H1 (cell line): ENCODE results near the gene PRSS50. TPM values are rescaled to one million over a fixed set of nuclear protein-coding genes. Genes with fewer than 3 reads are reported as not detected.

Source experiments
- CTCF ChIA-PET: fragments of 300-600 bp; sonication (Branson Sonifier 250); formaldehyde crosslinking; loops from one replicate; lab custom pipeline; 2021; ENCODE audit not compliant: partially characterized antibody; lab: Charles Lee
- POLR2A ChIA-PET: fragments of 300-600 bp; sonication (Branson Sonifier 250); formaldehyde crosslinking; loops from one replicate; lab custom pipeline; 2021; ENCODE audit warnings: inconsistent platforms; ENCODE audit not compliant: partially characterized antibody; lab: Charles Lee
- DNase-seq, 2 experiments: peaks; one replicate each; pipeline versions ENCODE4 v3.0.0 to v3.0.0-alpha.2; 2010 to 2022; ENCODE audit warnings: low spot score in 2 of 2, low read depth in 1 of 2, mixed read lengths in 1 of 2
- FAIRE-seq: peaks from 2 replicates; lab custom pipeline; 2011; peaks lifted over from hg19 to GRCh38; lab: Jason Lieb, UNC
- H2AFZ ChIP-seq: 2 replicates; pipeline ENCODE4 v1.8.1; 2012; ENCODE audit warnings: low read length, inconsistent platforms
- H2AK5ac ChIP-seq: 2 replicates; pipeline ENCODE4 v1.6.1; 2013; ENCODE audit warnings: low read depth, low read length
- H2BK120ac ChIP-seq: replicated peaks from 2 replicates; pipeline ENCODE3; 2013; ENCODE audit warnings: low read depth, low read length, inconsistent platforms
- H2BK12ac ChIP-seq: 2 replicates; pipeline ENCODE4 v1.6.1; 2013; ENCODE audit warnings: low read depth, low read length
- H2BK15ac ChIP-seq: 2 replicates; pipeline ENCODE4 v1.6.1; 2013; ENCODE audit warnings: low read length
- H2BK20ac ChIP-seq: 2 replicates; pipeline ENCODE4 v1.6.1; 2013; ENCODE audit warnings: low read length
- H2BK5ac ChIP-seq: 2 replicates; pipeline ENCODE4 v1.6.1; 2013; ENCODE audit warnings: low read depth, low read length
- H3K14ac ChIP-seq: 2 replicates; pipeline ENCODE4 v1.6.1; 2013; ENCODE audit warnings: inconsistent platforms; ENCODE audit not compliant: insufficient read length
- H3K18ac ChIP-seq: 2 replicates; pipeline ENCODE4 v1.6.1; 2013; ENCODE audit warnings: low read length; ENCODE audit errors: extremely low read depth
- H3K23ac ChIP-seq: 2 replicates; pipeline ENCODE4 v1.6.1; 2013; ENCODE audit warnings: inconsistent platforms; ENCODE audit not compliant: insufficient read length
- H3K23me2 ChIP-seq: 2 replicates; pipeline ENCODE4 v1.6.1; 2013; ENCODE audit warnings: low read depth, low read length
- H3K27ac ChIP-seq: 2 replicates; pipeline ENCODE4 v1.6.1; 2011; ENCODE audit warnings: low read depth, low read length, inconsistent platforms
- H3K27me3 ChIP-seq, 4 experiments: replicated peaks in 1 of 4; 1 replicate in 1 of 4; 2 replicates in 3 of 4; pipeline versions ENCODE4 v1.6.1 to v1.8.1; 2011 to 2013; ENCODE audit warnings: low read length in 3 of 4, mild to moderate bottlenecking in 3 of 4, inconsistent platforms in 2 of 4, mixed read lengths in 2 of 4, moderate library complexity in 1 of 4; ENCODE audit not compliant: control insufficient read depth in 3 of 4, insufficient read depth in 3 of 4; ENCODE audit errors: extremely low read depth in 1 of 4
- H3K36me3 ChIP-seq, 4 experiments: 2 replicates each; pipeline versions ENCODE4 v1.6.1 to v1.8.1; 2011 to 2013; ENCODE audit warnings: mild to moderate bottlenecking in 4 of 4, low read length in 3 of 4, moderate library complexity in 2 of 4, control low read depth in 1 of 4, inconsistent platforms in 1 of 4; ENCODE audit not compliant: insufficient read depth in 4 of 4, control insufficient read depth in 2 of 4
- H3K4ac ChIP-seq: replicated peaks from 2 replicates; pipeline ENCODE3; 2013; ENCODE audit warnings: low read length, low read depth, mixed read lengths, inconsistent platforms; ENCODE audit not compliant: insufficient read length
- H3K4me1 ChIP-seq, 4 experiments: replicated peaks in 1 of 4; 1 replicate in 1 of 4; 2 replicates in 3 of 4; pipeline versions ENCODE4 v1.6.1 to v1.8.1; 2011 to 2013; ENCODE audit warnings: low read length in 3 of 4, inconsistent platforms in 2 of 4, mixed read lengths in 1 of 4; ENCODE audit not compliant: insufficient read depth in 4 of 4, control insufficient read depth in 3 of 4
- H3K4me2 ChIP-seq, 2 experiments: 2 replicates each; pipeline versions ENCODE4 v1.6.1 to v1.8.1; 2011 to 2013; ENCODE audit warnings: low read depth in 2 of 2, low read length in 2 of 2, control low read depth in 1 of 2, inconsistent platforms in 1 of 2, mild to moderate bottlenecking in 1 of 2; ENCODE audit not compliant: insufficient read depth in 1 of 2
- H3K4me3 ChIP-seq, 4 experiments: fragments of 200-600, 300-600 bp in 1 of 4; sonication (generic), shearing (Covaris generic), sonication (Bioruptor Twin) in 1 of 4; 2 replicates each; pipeline versions ENCODE4 v1.5.1 to v1.8.1; 2011 to 2016; ENCODE audit warnings: low read length in 4 of 4, low read depth in 3 of 4, control low read depth in 2 of 4, inconsistent platforms in 2 of 4, mild to moderate bottlenecking in 2 of 4, mixed read lengths in 1 of 4, moderate library complexity in 1 of 4; ENCODE audit not compliant: insufficient read depth in 2 of 4; ENCODE audit errors: extremely low read depth in 1 of 4
- H3K56ac ChIP-seq: replicated peaks from 2 replicates; pipeline ENCODE3; 2013; ENCODE audit warnings: low read depth, mild to moderate bottlenecking, mixed read lengths, low read length, inconsistent platforms; ENCODE audit not compliant: insufficient read length
- H3K79me1 ChIP-seq: 2 replicates; pipeline ENCODE4 v1.6.1; 2013; ENCODE audit warnings: low read depth, low read length, control low read depth
- H3K79me2 ChIP-seq, 2 experiments: 2 replicates each; pipeline versions ENCODE4 v1.6.1 to v1.8.1; 2012 to 2013; ENCODE audit warnings: low read length in 2 of 2, mild to moderate bottlenecking in 2 of 2, inconsistent platforms in 1 of 2; ENCODE audit not compliant: insufficient read depth in 2 of 2, control insufficient read depth in 1 of 2
- H3K9ac ChIP-seq, 4 experiments: replicated peaks in 1 of 4; 1 replicate in 1 of 4; 2 replicates in 3 of 4; pipeline versions ENCODE4 v1.6.1 to v1.8.1; 2011 to 2013; ENCODE audit warnings: low read depth in 3 of 4, low read length in 3 of 4, control low read depth in 2 of 4, mild to moderate bottlenecking in 2 of 4, moderate library complexity in 2 of 4, inconsistent platforms in 1 of 4; ENCODE audit errors: extremely low read depth in 1 of 4
- H3K9me3 ChIP-seq, 2 experiments: 2 replicates each; pipeline versions ENCODE4 v1.6.1 to v1.8.1; 2012 to 2013; ENCODE audit warnings: mild to moderate bottlenecking in 2 of 2, moderate library complexity in 2 of 2, control low read depth in 1 of 2, inconsistent platforms in 1 of 2, low read depth in 1 of 2, low read length in 1 of 2, mixed read lengths in 1 of 2; ENCODE audit not compliant: insufficient read depth in 2 of 2
- H4K20me1 ChIP-seq, 2 experiments: replicated peaks in 1 of 2; 2 replicates each; pipeline versions ENCODE3 to v1.8.1; 2011 to 2013; ENCODE audit warnings: inconsistent platforms in 2 of 2, low read length in 2 of 2, mild to moderate bottlenecking in 1 of 2; ENCODE audit not compliant: insufficient read depth in 2 of 2, control insufficient read depth in 1 of 2
- H4K5ac ChIP-seq: 2 replicates; pipeline ENCODE4 v1.6.1; 2013; ENCODE audit warnings: low read length, low read depth, mixed read lengths, inconsistent platforms; ENCODE audit not compliant: insufficient read length
- H4K8ac ChIP-seq: 2 replicates; pipeline ENCODE4 v1.8.0; 2013; ENCODE audit warnings: mild to moderate bottlenecking, moderate library complexity, low read length, inconsistent platforms; ENCODE audit not compliant: insufficient read depth; ENCODE audit errors: extremely low read depth
- H4K91ac ChIP-seq: replicated peaks from 2 replicates; pipeline ENCODE3; 2013; ENCODE audit warnings: low read length, mixed read lengths, inconsistent platforms; ENCODE audit not compliant: insufficient read length
- CTCF ChIP-seq, 3 experiments: IDR thresholded peaks; 1 replicate in 2 of 3; 2 replicates in 1 of 3; pipeline versions ENCODE4 v1.5.1 to v1.6.1; 2011; ENCODE audit warnings: low read length in 3 of 3, mild to moderate bottlenecking in 3 of 3, inconsistent platforms in 2 of 3, low read depth in 1 of 3, moderate library complexity in 1 of 3; ENCODE audit not compliant: insufficient read depth in 1 of 3; ENCODE audit errors: control extremely low read depth in 1 of 3
- FOSL1 ChIP-seq: IDR thresholded peaks from 2 replicates; pipeline ENCODE4 v1.6.1; 2011; ENCODE audit warnings: mild to moderate bottlenecking, low read depth, low read length, moderate library complexity; ENCODE audit not compliant: insufficient read depth
- KDM1A ChIP-seq: fragments of 200-600, 300-600 bp; sonication (generic); IDR thresholded peaks from 2 replicates; pipeline ENCODE4 v1.7.1; 2016; ENCODE audit warnings: mild to moderate bottlenecking, low read length, borderline replicate concordance
- RAD21 ChIP-seq, 2 experiments: IDR thresholded peaks in 1 of 2; conservative IDR thresholded peaks in 1 of 2; 2 replicates each; pipeline ENCODE4 v1.6.1; 2011; ENCODE audit warnings: low read depth in 2 of 2, low read length in 2 of 2, improper control_type of control experiment in 1 of 2, inconsistent platforms in 1 of 2, mild to moderate bottlenecking in 1 of 2, moderate library complexity in 1 of 2
- SIN3A ChIP-seq, 2 experiments: IDR thresholded peaks in 1 of 2; conservative IDR thresholded peaks in 1 of 2; 2 replicates each; pipeline ENCODE4 v1.6.1; 2011 to 2012; ENCODE audit warnings: low read length in 2 of 2, improper control_type of control experiment in 1 of 2, low read depth in 1 of 2, mild to moderate bottlenecking in 1 of 2
- WGBS, 2 experiments: shearing (Covaris generic) in 1 of 2; methylation state at CpG; one replicate each; pipeline versions ENCODE4 v1.1.6 to v1.1.7; 2013 to 2015; ENCODE audit warnings: low lambda C conversion rate in 2 of 2, mixed read lengths in 2 of 2, inconsistent platforms in 1 of 2, low coverage in 1 of 2, missing lambda C conversion rate in 1 of 2; ENCODE audit not compliant: insufficient replicate concordance in 2 of 2, insufficient coverage in 1 of 2, insufficient read length in 1 of 2; ENCODE audit errors: extremely low coverage in 1 of 2, missing lambda C conversion rate in 1 of 2; 5-methylcytosine and 5-hydroxymethylcytosine counted together
- polyA plus RNA-seq, 7 experiments: library from polyadenylated mRNA; depleted of rRNA in 3 of 7; stranded (reverse) in 5 of 7; unstranded in 2 of 7; fragments of >200 nt in 5 of 7; fragments of 200-250 nt in 2 of 7; gene quantifications; 1 replicate in 5 of 7; 2 replicates in 1 of 7; 4 replicates in 1 of 7; pipeline versions ENCODE4 v1.2.1 to v1.2.3, GENCODE V29; 2011 to 2013; ENCODE audit warnings: missing spikeins in 2 of 7, mixed read lengths in 2 of 7
- total RNA-seq: library from RNA; stranded (reverse); fragmentation: NEBNext Ultra II Directional; extraction: Animal tissue kit (Norgen Biotek cat#: 25700); gene quantifications from 2 replicates; pipeline ENCODE4 v1.2.1, GENCODE V29; 2021

The PRSS50 gene
- total and polyA plus RNA-seq, 2 of the 8 experiments (the other 6 are each of a cell fraction or from before 2014, with no cell fraction given): 0.47 to 0.71 TPM

DNA sequence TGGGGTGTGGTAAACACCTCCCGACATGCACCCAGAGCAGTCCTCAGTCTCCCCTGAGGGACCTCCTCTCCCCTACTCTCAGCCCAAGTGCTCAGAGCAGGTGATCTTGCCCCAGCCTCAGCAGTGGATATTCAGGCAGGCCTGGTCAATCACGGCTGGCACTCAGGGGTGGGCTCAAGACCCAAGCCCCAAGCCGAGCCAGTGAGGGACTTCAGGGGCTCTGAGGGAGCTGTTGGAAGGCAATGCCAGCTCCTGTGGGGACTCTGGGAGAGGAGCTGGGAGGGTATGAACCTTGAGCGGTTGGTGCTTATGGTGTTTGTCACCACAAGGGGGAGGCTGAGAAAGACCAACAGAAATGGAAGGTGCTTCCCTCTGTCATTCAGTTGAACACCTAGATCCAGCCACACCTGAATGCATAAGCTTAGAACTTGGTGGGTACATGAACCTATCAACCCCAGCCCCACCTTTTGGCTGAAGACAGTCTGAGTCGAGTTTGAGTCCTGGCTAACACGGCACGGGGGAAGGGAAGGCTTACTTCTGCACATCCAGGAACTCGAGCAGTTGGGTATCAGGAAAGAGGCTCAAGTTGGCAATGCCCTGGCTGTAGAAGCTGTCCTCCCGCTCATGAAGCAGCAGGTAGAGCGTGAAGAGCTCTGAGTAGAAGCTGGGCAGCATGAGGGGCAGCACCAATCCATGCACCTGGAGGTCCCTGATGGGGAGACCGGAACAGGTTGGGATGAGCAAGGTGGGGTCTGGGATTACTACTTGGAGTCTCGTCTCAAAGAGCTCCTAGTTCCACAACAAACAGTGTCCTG, 43.4 kb downstream of the PRSS50 start:
- Histone ChIP-seq H2AK5ac (no peak overlapping the region), H3K27ac (no peak overlapping the region), H3K4me2 (no peak overlapping the region), H2BK5ac (no peak overlapping the region), H3K4me1 (no peaks in the 10 kb centered on the region; a peak in 1 of 7 replicates), H4K5ac (no peak overlapping the region), H2BK120ac (no peak overlapping the region), H2BK12ac (no peak overlapping the region), H2AFZ (no peak overlapping the region), H3K14ac (no peak overlapping the region), H4K20me1 (peaks cover 0 to 1% of the 10 kb centered on the region in 2 experiments), H3K36me3 (no peaks in the 10 kb centered on the region), H3K79me2 (no peaks in the 10 kb centered on the region), H3K4ac (no peak overlapping the region), H3K27me3 (no peaks in the 10 kb centered on the region), H3K4me3 (no peak overlapping the region), H3K56ac (no peak overlapping the region), H3K9me3 (no peaks in the 10 kb centered on the region), H4K91ac (no peak overlapping the region), H3K79me1 (no peaks in the 10 kb centered on the region), H4K8ac (no peak overlapping the region), H2BK20ac (no peak overlapping the region), H3K23ac (no peak overlapping the region), H3K23me2 (no peaks in the 10 kb centered on the region), H3K18ac (no peak overlapping the region), H3K9ac (no peak overlapping the region), H2BK15ac (no peak overlapping the region)
- ChIA-PET POLR2A (interaction anchor here (1.0 to 1.2 kb wide), 2 partner anchors 10 to 89 kb away, joined by 3 read pairs; no protein-coding TSS in a partner anchor), CTCF (interaction anchor here (0.6 to 4.2 kb wide), 19 partner anchors 10 to 283 kb away, joined by 3 to 32 read pairs (median 4); partner anchors contain the start of gene ALS2CL)
- whole genome bisulfite sequencing, 2 experiments: 88% methylated on average over 12 of the region's 12 CpGs; no CpG with 5 or more reads in 1 of the 2 experiments
- FAIRE-seq (no peak), DNase-seq (no peak)
- TF ChIP-seq KDM1A: peak; percentile 86; the same call in 1 of the 2 replicates
- peak; percentile 1 to 35; a peak in 1 of 4 replicates for TF ChIP-seq RAD21 (IDR thresholded peaks at IDR 0.05 in 1 of 2, conservative IDR thresholded peaks at IDR 0.05 in 1 of 2; ENCODE audit: low read depth in 2 of 2, low read length in 2 of 2)
- no peak for TF ChIP-seq SIN3A (conservative IDR thresholded peaks at IDR 0.05 in 1 of 2, IDR thresholded peaks at IDR 0.05 in 1 of 2; ENCODE audit: low read depth in 1 of 2, low read length in 2 of 2)
- no peak for TF ChIP-seq FOSL1
- TF ChIP-seq CTCF (IDR thresholded peaks at IDR 0.05; ENCODE audit: control extremely low read depth in 1 of 3, insufficient read depth in 1 of 3, low read depth in 1 of 3, low read length in 3 of 3): peak in 2 of 3 experiments; percentile 30 to 53; a peak in 2 of 4 replicates
